Upper lobe of left lung (tissue), 6 donors: Measurements from ENCODE around the gene LEO1. TPM values are rescaled to one million over a fixed set of nuclear protein-coding genes. Genes with fewer than 3 reads are reported as not detected.
"Not testable (repeated sequence)": the region's sequence is repeated elsewhere in the genome, so short reads cannot be mapped to it uniquely, and the experiment has no call there.

ENCODE experiments used
- ATAC-seq, 2 donors: fragments of 200-7000 bp; cut with Tn5 transposase; one replicate each; pipeline ENCODE4 v1.9.1; 2022; ENCODE audit warnings: mild to moderate bottlenecking in 2 of 2, moderate library complexity in 2 of 2; ENCODE audit not compliant: low FRiP score in 2 of 2
- DNase-seq, 2 donors: peaks; one replicate each; pipeline ENCODE4 v3.0.0-alpha.2; 2019 to 2020
- H3K27ac ChIP-seq, 4 donors: fragments of 200-600 bp; sonication (generic); one replicate each; pipeline ENCODE4 v1.5.1; 2016 to 2019
- H3K27me3 ChIP-seq, 4 donors: fragments of 200-600 bp; sonication (generic); one replicate each; pipeline ENCODE4 v1.5.1; 2017 to 2019
- H3K36me3 ChIP-seq, 4 donors: fragments of 200-600 bp; sonication (generic); one replicate each; pipeline ENCODE4 v1.5.1; 2016 to 2019
- H3K4me1 ChIP-seq, 4 donors: fragments of 200-600 bp; sonication (generic); one replicate each; pipeline ENCODE4 v1.5.1; 2018 to 2019
- H3K4me3 ChIP-seq, 4 donors: fragments of 200-600 bp; sonication (generic); one replicate each; pipeline ENCODE4 v1.5.1; 2017 to 2019; ENCODE audit warnings: mild to moderate bottlenecking in 2 of 4, moderate library complexity in 1 of 4
- H3K9me3 ChIP-seq, 4 donors: fragments of 200-600 bp; sonication (generic); one replicate each; pipeline ENCODE4 v1.5.1; 2018 to 2019
- CTCF ChIP-seq, 6 experiments: fragments of 450-650 bp in 4 of 6; fragments of 200-600 bp in 2 of 6; sonication (generic) in 2 of 6; IDR thresholded peaks; one replicate each; pipeline ENCODE4 v1.5.1; 2016 to 2019; ENCODE audit warnings: antibody characterized with exemption in 6 of 6
- EP300 ChIP-seq, 4 donors: sonication (generic); formaldehyde crosslinking; IDR thresholded peaks; one replicate each; pipeline ENCODE4 v1.5.1; 2017; ENCODE audit warnings: antibody characterized with exemption in 4 of 4, control low read depth in 2 of 4
- POLR2A ChIP-seq, 4 donors: fragments of 450-650 bp; IDR thresholded peaks; one replicate each; pipeline ENCODE4 v1.5.1; 2016 to 2017; ENCODE audit warnings: antibody characterized with exemption in 4 of 4, mild to moderate bottlenecking in 2 of 4
- POLR2AphosphoS5 ChIP-seq, 2 donors: sonication (generic); formaldehyde crosslinking; IDR thresholded peaks; one replicate each; pipeline ENCODE4 v1.5.1; 2017; ENCODE audit warnings: antibody characterized with exemption in 2 of 2
- WGBS, 2 donors: methylation state at CpG; one replicate each; pipeline ENCODE4 v1.1.5; 2017 to 2018; 5-methylcytosine and 5-hydroxymethylcytosine counted together
- total RNA-seq, 6 donors: library from RNA; depleted of rRNA in 4 of 6; stranded (reverse); fragments of >200 nt in 4 of 6; gene quantifications; one replicate each; pipeline versions ENCODE4 v1.1.0 to v1.2.1, GENCODE V29; 2016 to 2021
- donor health status: DM: no; HTN: no; CAD: no; lungs with moderate emphysema.
- donor health status: DM: no; HTN: yes; CAD: no; lungs with severe emphysema.

The LEO1 gene
- total RNA-seq, 6 donors from 2014 or later: 9.8 to 25.1 (median 14.2) TPM

GRCh38 chr15:52004806-52005205 lies 33.2 kb upstream of the LEO1 start:
- no peak for DNase-seq
- WGBS, 2 donors: 88 to 90% methylated on average over 6 of the region's 6 CpGs
- no peaks in the 10 kb centered on the region for H3K9me3 ChIP-seq

GRCh38 chr15:52003710-52004109 lies 32.1 kb upstream of the LEO1 start:
- H3K9me3 ChIP-seq: no peaks in the 10 kb centered on the region
- H3K27me3 ChIP-seq: no peaks in the 10 kb centered on the region
- ATAC-seq: no peak
- H3K27ac ChIP-seq: no peak overlapping the region
- H3K4me3 ChIP-seq: no peak overlapping the region
- WGBS, 2 donors: 76 to 96% methylated on average over 1 of the region's 1 CpG
- DNase-seq: no peak
- no peaks in the 10 kb centered on the region for H3K36me3 ChIP-seq
- TF ChIP-seq POLR2A (IDR thresholded peaks at IDR 0.05): no peak
- no peak for TF ChIP-seq EP300 (IDR thresholded peaks at IDR 0.05)
- TF ChIP-seq POLR2AphosphoS5 (IDR thresholded peaks at IDR 0.05): no peak
- TF ChIP-seq CTCF (IDR thresholded peaks at IDR 0.05): no peak
- H3K4me1 ChIP-seq: peaks cover 14 to 28% (median 20%) of the 10 kb centered on the region in 4 donors

More at GRCh38 chr15:52004806-52005205, 33.2 kb upstream of the LEO1 start:
- TF ChIP-seq CTCF (IDR thresholded peaks at IDR 0.05) (no peak), POLR2AphosphoS5 (IDR thresholded peaks at IDR 0.05) (no peak), EP300 (IDR thresholded peaks at IDR 0.05) (no peak), POLR2A (IDR thresholded peaks at IDR 0.05) (no peak)
- Histone ChIP-seq H3K36me3 (no peaks in the 10 kb centered on the region), H3K4me3 (no peak overlapping the region), H3K27ac (no peak overlapping the region), H3K27me3 (no peaks in the 10 kb centered on the region), H3K4me1 (peaks cover 16 to 29% (median 25%) of the 10 kb centered on the region in 4 donors)
- no peak for ATAC-seq

- not testable (repeated sequence) for ATAC-seq, DNase-seq, H3K9me3 ChIP-seq, H3K4me3 ChIP-seq, H3K36me3 ChIP-seq, H3K27me3 ChIP-seq, H3K27ac ChIP-seq
- peaks cover 8 to 22% (median 16%) of the 10 kb centered on the region in 4 donors for H3K4me1 ChIP-seq
- 89% methylated on average over 7 of the region's 7 CpGs for WGBS, 2 donors
These were observed 31.5 kb upstream of the LEO1 start for GRCh38 chr15:52003089-52003488.

- no peaks in the 10 kb centered on the region for H3K27me3 ChIP-seq
- peaks cover 4 to 16% (median 14%) of the 10 kb centered on the region in 4 donors for H3K4me1 ChIP-seq
- no peaks in the 10 kb centered on the region for H3K36me3 ChIP-seq
- WGBS, 2 donors: 66 to 71% methylated on average over 2 of the region's 2 CpGs
- ATAC-seq: no peak
- H3K9me3 ChIP-seq: no peaks in the 10 kb centered on the region
- H3K4me3 ChIP-seq: no peak overlapping the region
- TF ChIP-seq POLR2AphosphoS5 (IDR thresholded peaks at IDR 0.05) (no peak), CTCF (IDR thresholded peaks at IDR 0.05) (no peak), EP300 (IDR thresholded peaks at IDR 0.05) (no peak), POLR2A (IDR thresholded peaks at IDR 0.05) (no peak)
- no peak overlapping the region for H3K27ac ChIP-seq
- no peak for DNase-seq
These were observed 30.8 kb upstream of the LEO1 start for GRCh38 chr15:52002351-52002750.

- WGBS, 2 donors: 85 to 89% methylated on average over 1 of the region's 1 CpG
- Histone ChIP-seq H3K27ac (no peak overlapping the region), H3K4me1 (peaks cover 0 to 6% (median 0%) of the 10 kb centered on the region in 4 donors), H3K27me3 (no peaks in the 10 kb centered on the region), H3K36me3 (no peaks in the 10 kb centered on the region), H3K9me3 (no peaks in the 10 kb centered on the region), H3K4me3 (no peak overlapping the region)
- TF ChIP-seq POLR2AphosphoS5 (IDR thresholded peaks at IDR 0.05): no peak
- no peak for TF ChIP-seq CTCF (IDR thresholded peaks at IDR 0.05)
- TF ChIP-seq EP300 (IDR thresholded peaks at IDR 0.05): no peak
- TF ChIP-seq POLR2A (IDR thresholded peaks at IDR 0.05): no peak
- ATAC-seq: no peak
- DNase-seq: no peak
These were observed 21.4 kb upstream of the LEO1 start for GRCh38 chr15:51992953-51993352.
